GM20000 (cell line): Measurements from ENCODE around the gene ZNF219.

Experiments used
- DNase-seq: peaks from one replicate; pipeline ENCODE4 v3.0.0; 2012; ENCODE audit warnings: low spot score
- TF ChIP-seq, protein P1 (sequence below): IDR thresholded peaks from 2 replicates; pipeline ENCODE4 v1.5.1; 2012; ENCODE audit warnings: mild to moderate bottlenecking, control low read depth; ENCODE audit errors: extremely low read depth, missing control alignments

ZNF219 gene

DNA sequence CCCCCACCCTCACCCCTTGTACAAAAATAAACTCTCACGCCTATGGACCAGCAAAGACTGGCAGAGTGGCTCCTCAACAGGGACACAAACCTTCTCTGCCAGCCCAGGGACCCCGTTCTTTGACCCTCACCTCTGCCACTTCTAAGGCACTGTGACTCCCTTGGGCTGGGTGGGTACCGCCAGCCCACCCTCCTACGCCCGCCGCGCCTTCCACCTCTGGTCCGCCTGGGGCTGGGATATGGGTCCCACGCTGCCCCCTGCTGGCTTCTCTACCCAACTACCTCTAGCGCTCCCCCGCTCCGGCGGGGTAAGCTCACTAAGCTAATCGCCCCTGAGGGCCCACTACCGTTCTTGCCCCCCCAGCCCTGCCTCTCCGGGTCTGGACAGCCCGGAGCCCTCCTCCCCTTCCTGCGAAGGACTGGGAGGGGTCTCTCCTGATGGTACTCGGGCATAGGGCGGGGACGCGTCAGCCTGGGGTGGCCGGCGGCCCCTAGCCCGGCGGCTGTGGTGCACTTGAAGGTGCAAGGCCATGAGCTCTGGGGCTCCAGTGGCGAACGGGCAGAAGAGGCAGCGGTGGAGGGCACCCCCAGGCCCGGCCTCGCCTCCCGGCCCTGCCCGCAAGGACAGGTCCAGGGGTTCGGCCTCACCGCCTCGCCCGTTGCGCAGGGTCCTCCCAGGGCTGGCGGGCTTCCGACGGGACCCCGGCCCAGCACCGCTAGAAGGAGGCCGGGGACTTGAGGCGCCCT lies 8.1 kb downstream of the ZNF219 start:
- DNase-seq = no peak
- TF ChIP-seq, protein P1, sequence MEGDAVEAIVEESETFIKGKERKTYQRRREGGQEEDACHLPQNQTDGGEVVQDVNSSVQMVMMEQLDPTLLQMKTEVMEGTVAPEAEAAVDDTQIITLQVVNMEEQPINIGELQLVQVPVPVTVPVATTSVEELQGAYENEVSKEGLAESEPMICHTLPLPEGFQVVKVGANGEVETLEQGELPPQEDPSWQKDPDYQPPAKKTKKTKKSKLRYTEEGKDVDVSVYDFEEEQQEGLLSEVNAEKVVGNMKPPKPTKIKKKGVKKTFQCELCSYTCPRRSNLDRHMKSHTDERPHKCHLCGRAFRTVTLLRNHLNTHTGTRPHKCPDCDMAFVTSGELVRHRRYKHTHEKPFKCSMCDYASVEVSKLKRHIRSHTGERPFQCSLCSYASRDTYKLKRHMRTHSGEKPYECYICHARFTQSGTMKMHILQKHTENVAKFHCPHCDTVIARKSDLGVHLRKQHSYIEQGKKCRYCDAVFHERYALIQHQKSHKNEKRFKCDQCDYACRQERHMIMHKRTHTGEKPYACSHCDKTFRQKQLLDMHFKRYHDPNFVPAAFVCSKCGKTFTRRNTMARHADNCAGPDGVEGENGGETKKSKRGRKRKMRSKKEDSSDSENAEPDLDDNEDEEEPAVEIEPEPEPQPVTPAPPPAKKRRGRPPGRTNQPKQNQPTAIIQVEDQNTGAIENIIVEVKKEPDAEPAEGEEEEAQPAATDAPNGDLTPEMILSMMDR = peak; percentile 16

DNA sequence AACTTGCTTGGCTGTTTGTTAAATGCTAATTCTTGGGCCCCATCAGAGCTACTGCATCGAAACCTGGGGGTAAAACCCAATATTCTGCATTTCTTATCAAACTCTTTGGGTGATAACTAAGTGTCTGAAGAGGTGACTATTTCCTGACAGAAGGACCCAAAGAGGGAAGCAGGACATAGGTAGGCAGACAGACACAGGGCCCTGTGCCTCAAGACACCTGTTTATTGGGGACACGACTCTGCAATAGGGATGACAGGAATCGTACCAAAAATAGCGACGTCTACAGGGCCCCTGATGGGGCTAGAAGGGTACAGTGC lies 8.6 kb downstream of the ZNF219 start:
- no peak for DNase-seq
- TF ChIP-seq, protein P1 = no peak

DNA sequence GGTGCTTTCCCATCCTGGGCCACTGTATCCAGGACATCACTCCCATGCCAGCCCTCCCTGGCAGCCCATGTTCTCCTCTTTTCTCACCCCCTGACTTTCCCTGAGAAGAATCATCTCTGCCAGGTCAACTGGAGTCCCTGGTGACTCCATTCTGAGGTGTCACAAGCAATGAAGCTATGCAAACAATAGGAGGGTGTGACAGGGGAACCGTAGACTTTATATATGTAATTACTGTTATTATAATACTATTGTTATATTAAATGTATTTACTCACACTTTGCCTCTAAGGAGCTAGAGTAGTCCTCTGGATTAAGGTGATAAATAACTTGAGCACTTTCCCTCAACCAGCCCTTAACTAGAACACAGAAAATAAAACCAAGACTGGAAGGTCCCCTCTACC lies 9.2 kb downstream of the ZNF219 start:
- DNase-seq = no peak
- TF ChIP-seq, protein P1 = no peak

DNA sequence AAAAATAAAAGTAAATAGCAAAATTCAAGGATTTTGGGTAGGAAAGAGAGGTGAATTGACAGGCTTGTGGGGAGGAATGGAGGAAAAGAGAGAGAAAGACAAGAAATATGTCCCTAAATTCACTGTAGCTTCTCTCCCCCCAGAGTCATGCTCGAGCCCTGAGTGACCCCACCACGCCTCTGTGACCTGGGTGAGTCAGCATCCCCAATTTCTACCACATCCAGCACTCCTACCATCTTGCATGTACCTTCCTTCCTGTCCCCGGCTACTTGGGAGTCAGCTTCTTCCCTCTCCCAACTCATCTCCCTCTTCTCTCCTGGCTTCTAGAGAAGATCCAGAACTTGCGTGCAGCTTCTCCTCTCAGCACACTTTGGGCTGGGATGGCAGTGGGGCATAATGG lies 9.8 kb downstream of the ZNF219 start:
- TF ChIP-seq, protein P1 = no peak
- no peak for DNase-seq

DNA sequence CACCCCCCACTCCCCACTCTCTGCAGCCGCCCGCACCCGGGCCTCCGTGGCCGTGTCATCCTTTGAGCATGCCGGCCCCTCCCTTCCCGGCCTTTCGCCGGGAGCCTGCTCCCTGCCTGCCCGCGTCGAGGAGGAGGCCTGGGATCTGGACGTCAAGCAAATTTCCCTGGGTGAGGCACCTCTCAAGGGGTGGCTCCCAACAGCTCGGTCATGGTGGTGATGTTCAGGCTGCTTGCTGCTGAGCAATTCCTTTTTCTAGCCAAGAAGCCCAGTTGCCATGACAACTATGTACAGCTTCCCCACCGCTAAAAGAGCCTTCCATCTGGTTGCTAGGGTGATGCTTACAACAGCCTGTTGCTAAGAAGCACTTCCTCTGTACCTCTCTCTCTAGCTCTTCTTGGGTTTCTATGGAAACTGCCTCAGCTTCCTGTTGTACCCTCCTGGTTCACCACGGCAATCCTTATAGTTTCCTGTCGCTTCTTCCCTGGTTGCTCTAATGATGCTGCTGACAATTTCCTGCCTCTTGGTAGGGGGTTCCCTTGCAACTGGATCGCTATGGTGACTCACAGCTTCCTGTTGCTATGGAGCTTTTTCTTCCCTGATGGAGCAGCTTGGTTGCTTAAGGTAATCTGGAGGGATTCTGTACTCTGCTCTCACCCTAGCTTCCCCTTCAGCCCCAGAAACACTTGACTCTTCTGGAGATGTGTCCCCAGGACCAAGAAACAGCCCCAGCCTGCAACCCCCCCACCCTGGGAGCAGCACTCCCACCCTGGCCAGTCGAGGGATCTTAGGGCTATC lies 11.0 kb downstream of the ZNF219 start:
- no peak for DNase-seq
- TF ChIP-seq, protein P1 = no peak

DNA sequence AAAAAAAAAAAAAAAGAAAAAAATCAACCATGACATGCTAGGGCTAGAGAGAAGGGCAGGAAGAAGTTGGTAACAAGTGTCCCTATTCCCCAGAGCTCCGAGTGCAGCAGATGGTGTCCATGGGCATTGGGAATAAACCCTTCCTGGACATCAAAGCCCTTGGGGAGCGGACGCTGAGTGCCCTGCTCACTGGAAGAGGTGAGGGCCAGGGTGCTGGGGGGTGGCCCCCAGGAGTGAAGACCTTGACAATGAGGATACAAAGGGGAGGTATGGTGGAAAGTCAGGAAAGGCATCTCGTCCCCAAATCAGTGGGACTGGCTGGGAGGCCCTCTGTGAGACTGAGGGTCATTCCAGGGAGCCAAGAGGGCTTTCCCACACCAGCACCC lies 11.6 kb downstream of the ZNF219 start:
- TF ChIP-seq, protein P1 = no peak
- DNase-seq = no peak
